Activated naive CD8-positive, alpha-beta T cell treated with anti-CD3 and anti-CD28 coated beads, Interleukin-2, amount 50 U/mL, for 16 hours (primary cell): ENCODE data around the gene ZNF326.
"Not testable (repeated sequence)": the region's sequence is repeated elsewhere in the genome, so short reads cannot be mapped to it uniquely, and the experiment has no call there.

Source experiments
- DNase-seq: peaks from one replicate; pipeline ENCODE4 v3.0.0-alpha.2; 2020; ENCODE audit warnings: low read depth, low spot score

The ZNF326 gene

DNA sequence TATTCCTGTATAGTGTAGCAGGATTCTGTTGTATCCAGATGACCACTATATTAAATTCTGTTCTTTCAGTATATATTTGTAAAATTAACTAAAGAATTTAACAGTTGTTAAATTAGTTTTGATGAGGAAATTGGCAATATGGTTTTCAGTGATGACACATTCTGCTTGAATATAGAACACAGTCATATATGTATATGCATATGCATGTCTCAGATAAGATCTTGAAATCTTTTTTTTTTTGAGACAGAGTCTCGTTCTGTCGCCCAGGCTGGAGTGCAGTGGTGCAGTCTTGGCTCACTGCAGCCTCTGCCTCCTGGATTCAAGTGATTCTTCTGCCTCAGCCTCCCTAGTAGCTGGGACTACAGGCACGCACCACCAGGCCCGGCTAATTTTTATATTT lies 2.2 kb downstream of the ZNF326 start:
- DNase-seq = not testable (repeated sequence)

- no peak for DNase-seq
Measured at GRCh38 chr1:89998306-89998705, 3.4 kb downstream of the ZNF326 start.

DNA sequence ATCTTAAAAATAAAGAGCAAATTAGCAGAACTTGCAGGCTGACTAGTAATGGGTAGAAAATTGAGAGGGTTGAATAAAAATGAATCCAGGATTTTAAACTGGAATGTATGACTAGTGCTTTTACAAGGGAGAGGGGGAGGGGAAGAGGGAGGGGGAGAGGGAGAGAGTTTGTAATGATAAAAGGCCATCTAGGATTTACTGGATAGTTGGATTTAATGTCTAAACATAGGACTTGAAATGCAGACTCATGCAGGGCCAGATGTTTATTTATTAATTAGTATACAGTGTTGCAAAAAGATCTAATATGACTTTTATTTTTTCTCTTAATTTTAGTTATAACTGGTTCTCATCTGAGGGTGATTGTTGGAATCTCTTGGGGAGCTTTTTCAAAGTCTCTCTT lies 4.3 kb downstream of the ZNF326 start:
- no peak for DNase-seq

DNA sequence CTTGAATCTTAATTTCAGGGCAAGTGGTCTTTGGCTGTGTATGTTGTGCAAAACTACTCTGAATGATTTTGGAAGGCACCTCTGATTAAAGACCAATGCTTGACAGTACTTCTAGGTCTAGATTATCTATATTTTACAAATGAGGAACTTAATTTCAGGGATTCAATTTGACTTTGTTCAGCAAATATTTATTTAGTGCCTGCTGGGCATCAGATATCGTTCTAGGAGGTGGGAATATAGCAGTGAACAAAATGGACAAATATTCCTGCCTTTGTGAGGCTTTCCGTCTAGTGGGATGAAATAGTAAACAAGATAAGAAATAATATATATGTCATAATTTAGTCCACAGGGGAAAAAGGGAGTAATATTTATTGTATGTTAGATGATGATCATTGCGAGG lies 4.7 kb downstream of the ZNF326 start:
- no peak for DNase-seq

DNA sequence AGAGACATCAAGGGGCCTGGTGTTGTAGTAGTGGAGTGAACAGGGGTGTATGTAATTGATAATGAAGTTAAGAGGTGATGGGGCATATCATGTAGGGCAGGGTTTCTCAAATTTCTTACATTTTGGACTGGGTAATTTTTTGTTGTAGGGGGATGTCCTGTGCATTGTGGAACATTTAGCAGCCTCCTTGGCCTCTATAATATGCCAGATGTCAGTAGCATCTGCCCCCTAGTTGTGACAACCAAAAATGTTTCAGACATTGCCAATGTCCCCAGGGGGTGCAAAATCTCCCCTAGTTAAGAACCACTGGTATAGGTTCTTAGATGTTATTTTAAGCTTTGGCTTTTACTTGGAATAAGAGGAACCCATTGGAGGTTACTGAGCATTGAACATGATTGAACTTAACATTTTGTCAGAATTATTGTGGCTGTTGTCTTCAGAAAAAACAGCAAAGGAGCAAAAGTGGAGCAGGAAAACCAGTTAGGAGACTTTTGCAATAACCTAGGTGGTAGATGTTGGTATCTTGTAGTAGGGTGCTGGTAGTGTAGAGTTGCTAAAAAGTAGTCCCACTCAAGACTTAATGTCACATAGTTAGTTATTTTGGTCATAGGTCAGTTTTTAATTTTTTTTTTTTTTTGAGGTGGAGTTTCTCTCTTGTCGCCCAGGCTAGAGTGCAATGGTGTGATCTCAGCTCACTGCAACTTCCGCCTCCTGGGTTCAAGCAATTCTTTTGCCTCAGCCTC lies 6.2 kb downstream of the ZNF326 start:
- DNase-seq = no peak

DNA sequence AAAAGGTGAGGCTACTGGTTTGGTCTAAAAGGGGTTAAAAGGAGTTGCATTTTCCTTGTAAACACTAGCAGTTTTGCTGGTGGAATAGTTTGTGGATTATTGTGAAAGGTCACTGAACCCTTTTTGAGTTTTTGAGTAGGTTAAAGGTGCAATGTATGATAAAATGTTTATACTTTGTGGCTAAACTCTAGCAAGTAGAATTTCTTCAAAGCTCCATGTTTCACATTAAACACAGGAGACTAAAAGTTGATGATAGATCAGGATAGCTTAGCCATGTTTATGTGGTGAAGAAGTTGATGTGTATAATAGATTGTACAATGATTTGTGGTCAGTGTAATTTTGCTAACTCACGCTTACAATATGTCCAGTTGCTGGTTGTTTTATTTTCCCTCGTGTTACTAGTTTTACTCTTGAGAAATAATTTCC lies 13.1 kb downstream of the ZNF326 start:
- DNase-seq = no peak

GRCh38 chr1:90012300-90012699 lies 17.4 kb downstream of the ZNF326 start:
- no peak for DNase-seq

GRCh38 chr1:90023691-90024090 lies 28.8 kb downstream of the ZNF326 start:
- no peak for DNase-seq

GRCh38 chr1:90027281-90027680 lies 32.4 kb downstream of the ZNF326 start:
- no peak for DNase-seq

- no peak for DNase-seq
Measured at GRCh38 chr1:90039652-90040051, 44.7 kb downstream of the ZNF326 start.

GRCh38 chr1:90043586-90043985 lies 48.7 kb downstream of the ZNF326 start:
- no peak for DNase-seq

- DNase-seq = no peak
Measured at GRCh38 chr1:90044346-90044745, 49.4 kb downstream of the ZNF326 start.

DNA sequence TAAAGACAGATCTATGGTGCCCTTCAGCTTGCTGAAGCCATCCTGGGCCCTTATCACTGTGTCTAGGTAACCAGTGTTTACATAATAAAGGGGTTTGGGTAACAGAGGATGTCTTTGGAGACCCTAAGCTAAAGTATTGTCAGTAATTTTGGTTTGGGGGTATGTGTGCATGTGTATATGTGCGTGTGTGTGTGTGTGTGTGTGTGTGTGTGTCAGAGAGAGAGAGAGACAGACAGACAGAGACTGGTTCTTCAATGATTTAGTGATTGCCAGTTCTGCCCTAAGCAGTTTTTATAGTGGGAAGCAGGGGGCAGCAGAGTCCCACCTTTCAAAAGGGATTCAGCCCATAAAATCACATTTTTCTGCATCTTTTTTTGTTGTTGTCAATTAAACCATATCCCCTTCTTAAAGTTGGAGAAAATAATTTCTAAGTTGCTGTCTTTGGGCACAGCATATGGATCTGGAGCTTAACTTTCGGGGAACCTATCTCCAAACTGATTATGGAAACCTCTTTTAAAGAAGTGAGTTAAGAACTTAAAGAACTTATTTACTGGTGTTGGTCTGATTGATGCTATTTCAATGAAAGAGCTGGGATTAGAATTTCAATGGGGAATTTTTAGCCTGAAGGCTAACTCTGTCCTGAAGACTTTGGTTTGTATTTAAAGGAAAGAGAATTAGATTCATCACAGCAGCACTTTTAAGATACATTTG lies 51.1 kb downstream of the ZNF326 start:
- no peak for DNase-seq

DNA sequence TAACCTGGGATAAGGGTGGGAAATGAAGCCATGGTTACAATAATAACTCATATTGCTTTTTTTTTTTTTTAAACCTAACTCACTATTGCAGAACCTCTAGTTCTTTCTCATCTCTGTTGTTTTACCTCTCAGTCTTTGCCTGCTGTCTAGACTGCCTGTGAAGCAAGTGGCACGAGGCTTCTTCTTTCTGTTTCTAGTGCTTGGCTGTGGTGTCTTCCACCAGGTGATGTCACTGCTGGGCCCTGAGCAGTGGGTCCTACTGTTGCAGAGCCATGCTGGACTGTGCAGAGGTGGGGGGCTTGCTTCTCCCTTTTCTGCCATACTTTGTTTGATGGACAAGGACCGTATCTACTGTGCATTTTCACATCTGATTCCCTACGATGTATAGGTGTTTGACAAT lies 51.7 kb downstream of the ZNF326 start:
- no peak for DNase-seq

- no peak for DNase-seq
Measured at GRCh38 chr1:90048043-90048442, 53.1 kb downstream of the ZNF326 start.

- not testable (repeated sequence) for DNase-seq
Measured at GRCh38 chr1:90062700-90063643, 68.1 kb downstream of the ZNF326 start.

GRCh38 chr1:90064109-90064508 lies 69.2 kb downstream of the ZNF326 start:
- DNase-seq = not testable (repeated sequence)

GRCh38 chr1:90067194-90067931 lies 72.5 kb downstream of the ZNF326 start:
- DNase-seq = no peak

DNA sequence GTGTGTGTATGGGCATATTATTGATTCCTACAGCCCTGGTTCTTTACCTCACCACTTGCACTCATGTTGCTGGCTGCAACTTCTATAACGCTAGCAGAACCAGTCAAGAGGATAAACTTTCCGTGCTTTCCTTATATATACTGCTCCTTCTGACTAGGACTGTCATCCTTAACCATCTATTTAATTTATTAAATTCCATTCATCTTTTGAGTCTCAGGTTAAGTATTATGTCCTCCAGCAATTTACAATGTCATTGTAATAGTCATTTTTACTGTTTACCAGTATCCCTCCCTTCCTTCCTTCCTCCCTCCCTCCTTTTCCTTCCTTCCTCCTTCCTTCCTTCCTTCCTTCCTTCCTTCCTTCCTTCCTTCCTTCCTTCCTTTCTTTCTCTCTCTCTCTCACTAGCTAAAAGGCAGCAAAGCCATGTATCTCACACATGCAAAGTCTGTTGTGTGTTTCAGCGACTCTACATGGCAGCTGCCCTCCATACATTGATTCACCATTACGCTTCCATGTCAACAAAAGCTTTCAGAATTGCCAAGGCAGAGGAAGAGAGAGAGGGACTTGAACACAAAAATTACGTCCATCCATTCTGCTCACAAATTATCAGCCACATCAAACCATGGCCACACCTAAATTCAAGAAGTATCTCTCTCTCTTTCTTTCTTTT lies 73.8 kb downstream of the ZNF326 start:
- DNase-seq = no peak

GRCh38 chr1:90074137-90074536 lies 79.2 kb downstream of the ZNF326 start:
- DNase-seq = no peak

GRCh38 chr1:90074566-90074965 lies 79.7 kb downstream of the ZNF326 start:
- DNase-seq = no peak
